Activated CD4-positive, alpha-beta memory T cell treated with anti-CD3 and anti-CD28 coated beads, Interleukin-2, amount 10 ng/mL, durations not matched to agents 7 days and 5 days (primary cell): Measurements from ENCODE around the gene SUCLA2. TPM values are rescaled to one million over a fixed set of nuclear protein-coding genes. Genes with fewer than 3 reads are reported as not detected.

ENCODE experiments used
- CTCF ChIA-PET: fragments of 350-600 bp; sonication (Branson Sonifier 250); formaldehyde crosslinking; loops from one replicate; lab custom pipeline; 2021; ENCODE audit warnings: antibody characterized with exemption, inconsistent platforms; lab: Charles Lee
- POLR2A ChIA-PET: fragments of 350-600 bp; sonication (Branson Sonifier 250); formaldehyde crosslinking; loops from one replicate; lab custom pipeline; 2021; ENCODE audit warnings: antibody characterized with exemption; lab: Charles Lee
- DNase-seq: peaks from one replicate; pipeline ENCODE4 v3.0.0-alpha.2; 2020
- H3K27ac Mint-ChIP-seq: one replicate; pipeline ENCODE4 v1.8.0; 2021; ENCODE audit warnings: mild to moderate bottlenecking, mixed read lengths
- H3K27me3 Mint-ChIP-seq: one replicate; pipeline ENCODE4 v1.8.0; 2021; ENCODE audit warnings: mixed read lengths
- H3K36me3 Mint-ChIP-seq: one replicate; pipeline ENCODE4 v1.8.0; 2021; ENCODE audit warnings: low read depth, mixed read lengths
- H3K4me1 Mint-ChIP-seq: one replicate; pipeline ENCODE4 v1.8.0; 2021; ENCODE audit warnings: mixed read lengths
- H3K4me3 Mint-ChIP-seq: one replicate; pipeline ENCODE4 v1.8.0; 2021; ENCODE audit warnings: mild to moderate bottlenecking, mixed read lengths
- H3K9me3 Mint-ChIP-seq: one replicate; pipeline ENCODE4 v1.8.0; 2021; ENCODE audit warnings: mixed read lengths
- total RNA-seq, 2 experiments: library from RNA; stranded (reverse); gene quantifications; one replicate each; pipeline ENCODE4 v1.2.3, GENCODE V29; 2021

Gene SUCLA2
- 10 to 100 TPM; 26.7 to 29.1 TPM for total RNA-seq

- Mint-ChIP-seq H3K9me3 (no peaks in the 10 kb centered on the region), H3K4me1 (peaks cover 33% of the 10 kb centered on the region), H3K27ac (peak within 1 kb of the TSS; percentile 90), H3K36me3 (peaks cover 14% of the 10 kb centered on the region), H3K4me3 (peak within 1 kb of the TSS; percentile 91), H3K27me3 (no peaks in the 10 kb centered on the region)
- ChIA-PET CTCF (interaction anchor here (0.6 to 1.0 kb wide), 2 partner anchors 94 to 1765 kb away, joined by 3 to 4 read pairs; partner anchors contain the start of gene MED4), POLR2A (interaction anchor here (0.9 to 1.9 kb wide), 4 partner anchors 11 to 93 kb away, joined by 3 to 19 read pairs (median 6); partner anchors contain the start of genes MED4 and NUDT15)
- peak; percentile 92 for DNase-seq
Measured at GRCh38 chr13:48001114-48001881, at the start of gene SUCLA2. Gene SUCLA2 (minus strand): TSS chr13:48001273. CDS start chr13:48001269, 4 bp downstream.

DNA sequence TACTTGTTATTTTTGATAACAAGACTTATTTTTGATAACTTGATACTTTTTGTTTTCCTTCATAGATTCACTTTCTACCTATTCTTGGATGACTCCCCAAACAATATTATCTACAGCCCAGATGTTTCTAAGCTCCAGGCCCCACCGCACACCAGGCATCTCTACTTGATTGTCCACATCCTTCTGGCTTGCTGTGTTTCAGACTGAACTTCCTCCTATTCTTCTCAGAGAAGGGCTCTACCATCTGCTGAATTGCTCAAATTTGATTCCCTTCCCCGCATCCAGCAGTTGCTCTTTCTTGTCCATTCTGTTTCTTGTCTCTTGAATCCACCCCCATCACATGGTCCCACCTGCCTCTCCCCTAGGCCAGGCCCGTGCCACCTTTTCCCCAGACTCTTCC is 49.5 kb upstream of the SUCLA2 start:
- CTCF ChIA-PET: interaction anchor here (2.3 kb wide), 1 partner anchor 13 kb away, joined by 7 read pairs; the partner anchor contains the start of gene NUDT15
- H3K36me3 Mint-ChIP-seq: peaks cover 56% of the 10 kb centered on the region

DNA sequence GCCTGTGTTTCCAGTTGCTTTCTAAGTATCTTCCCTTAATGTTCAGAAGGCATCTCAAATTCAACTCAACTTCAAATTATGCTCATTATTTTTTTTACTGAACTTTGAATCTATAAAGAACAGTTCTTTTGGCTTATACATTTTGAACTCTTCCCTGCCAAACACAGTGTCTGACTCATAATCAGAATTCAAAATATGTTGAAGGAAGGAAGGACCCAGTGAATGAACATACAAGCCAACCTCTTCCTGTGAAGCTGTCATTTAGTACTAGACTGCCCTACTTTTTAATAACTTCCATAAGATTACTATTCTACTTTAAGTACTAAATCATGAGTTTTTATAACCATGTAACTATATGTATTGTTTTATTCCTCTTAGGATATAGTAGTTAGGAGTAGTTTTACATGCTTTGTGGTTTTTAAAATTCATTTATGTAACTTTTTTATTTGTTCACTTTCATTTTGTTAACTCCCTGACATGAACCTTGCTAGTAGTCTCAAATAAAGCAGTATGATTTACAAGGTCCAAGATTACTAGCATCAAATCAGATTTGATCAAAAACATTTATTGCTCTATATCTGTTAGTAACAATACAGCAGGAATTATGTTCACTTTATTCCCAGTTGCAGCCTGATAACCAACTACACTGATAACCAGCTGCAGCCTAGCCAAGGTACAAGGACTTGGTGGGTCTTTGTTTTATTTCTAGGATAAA is 42.9 kb upstream of the SUCLA2 start:
- Mint-ChIP-seq H3K4me3 (peak overlapping the region; percentile 53), H3K27me3 (no peaks in the 10 kb centered on the region), H3K27ac (peak overlapping the region; percentile 87), H3K36me3 (peaks cover 45% of the 10 kb centered on the region), H3K9me3 (no peaks in the 10 kb centered on the region), H3K4me1 (peaks cover 49% of the 10 kb centered on the region)
- ChIA-PET POLR2A (interaction anchor here (1.0 to 1.3 kb wide), 4 partner anchors 13 to 259 kb away, joined by 3 to 4 read pairs (median 3); partner anchors contain the start of gene ITM2B), CTCF (interaction anchor here (1.5 kb wide), 1 partner anchor 51 kb away, joined by 6 read pairs; the partner anchor contains the start of gene MED4)
- DNase-seq: no peak

More for the DNA sequence above, 49.5 kb upstream of the SUCLA2 start:
- no peak overlapping the region for H3K27ac Mint-ChIP-seq
- no peaks in the 10 kb centered on the region for H3K27me3 Mint-ChIP-seq
- H3K9me3 Mint-ChIP-seq: no peaks in the 10 kb centered on the region
- no peak for DNase-seq
- H3K4me3 Mint-ChIP-seq: no peak overlapping the region
- H3K4me1 Mint-ChIP-seq: peaks cover 5% of the 10 kb centered on the region
- POLR2A ChIA-PET: interaction anchor here (1.2 to 1.7 kb wide), 2 partner anchors 13 to 44 kb away, joined by 4 to 5 read pairs; partner anchors contain the start of genes MED4 and NUDT15

DNA sequence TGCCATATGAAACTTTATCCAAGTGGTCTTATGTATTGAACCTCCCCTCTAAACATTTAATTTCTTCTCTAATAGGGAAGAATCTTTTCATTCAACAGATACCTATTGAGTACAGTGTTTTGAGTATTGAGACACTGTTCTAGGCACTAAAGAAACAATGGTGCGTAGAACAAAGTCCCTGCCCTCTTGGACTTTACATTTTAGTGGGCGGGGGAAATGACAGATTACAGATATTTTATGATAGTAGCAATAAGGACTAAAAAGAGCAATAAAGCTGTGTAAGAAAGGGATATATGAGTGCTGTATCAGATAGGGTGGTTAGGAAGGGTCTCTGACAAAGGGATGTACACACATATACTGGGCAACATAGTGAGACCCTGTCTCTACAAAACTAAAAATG is 41.8 kb upstream of the SUCLA2 start:
- Mint-ChIP-seq H3K27ac (peak overlapping the region; percentile 87), H3K9me3 (no peaks in the 10 kb centered on the region), H3K36me3 (peaks cover 41% of the 10 kb centered on the region), H3K27me3 (no peaks in the 10 kb centered on the region), H3K4me3 (no peak overlapping the region), H3K4me1 (peaks cover 58% of the 10 kb centered on the region)
- ChIA-PET CTCF (interaction anchor here (1.5 kb wide), 1 partner anchor 52 kb away, joined by 6 read pairs; the partner anchor contains the start of gene MED4), POLR2A (interaction anchor here (0.8 to 1.3 kb wide), 3 partner anchors 12 to 260 kb away, joined by 3 to 5 read pairs (median 4); no protein-coding TSS in a partner anchor)
- DNase-seq: no peak

DNA sequence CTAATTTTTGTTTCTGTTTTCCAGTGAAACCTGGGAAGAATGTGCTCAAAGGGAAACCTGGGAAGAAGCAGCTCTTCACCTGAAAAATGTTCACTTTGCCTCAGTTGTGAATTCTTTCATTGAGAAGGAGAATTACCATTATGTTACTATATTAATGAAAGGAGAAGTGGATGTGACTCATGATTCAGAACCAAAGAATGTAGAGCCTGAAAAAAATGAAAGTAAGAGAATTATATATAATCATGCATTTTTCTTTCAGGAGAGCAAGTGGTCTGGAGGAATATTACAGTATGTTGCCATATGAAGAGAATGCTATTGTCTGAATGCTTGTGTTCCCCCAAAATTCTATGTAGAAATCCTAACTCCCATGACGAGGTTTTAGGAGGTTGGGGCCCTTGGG is 39.8 kb upstream of the SUCLA2 start:
- ChIA-PET POLR2A (interaction anchor here (1.7 to 2.1 kb wide), 2 partner anchors 26 to 54 kb away, joined by 3 to 8 read pairs; partner anchors contain the start of gene MED4), CTCF (interaction anchor here (2.1 kb wide), 1 partner anchor 54 kb away, joined by 5 read pairs; the partner anchor contains the start of gene MED4)
- DNase-seq: no peak
- Mint-ChIP-seq H3K36me3 (peaks cover 40% of the 10 kb centered on the region), H3K4me1 (peaks cover 70% of the 10 kb centered on the region), H3K27ac (no peak overlapping the region), H3K9me3 (no peaks in the 10 kb centered on the region), H3K4me3 (no peak overlapping the region), H3K27me3 (no peaks in the 10 kb centered on the region)

DNA sequence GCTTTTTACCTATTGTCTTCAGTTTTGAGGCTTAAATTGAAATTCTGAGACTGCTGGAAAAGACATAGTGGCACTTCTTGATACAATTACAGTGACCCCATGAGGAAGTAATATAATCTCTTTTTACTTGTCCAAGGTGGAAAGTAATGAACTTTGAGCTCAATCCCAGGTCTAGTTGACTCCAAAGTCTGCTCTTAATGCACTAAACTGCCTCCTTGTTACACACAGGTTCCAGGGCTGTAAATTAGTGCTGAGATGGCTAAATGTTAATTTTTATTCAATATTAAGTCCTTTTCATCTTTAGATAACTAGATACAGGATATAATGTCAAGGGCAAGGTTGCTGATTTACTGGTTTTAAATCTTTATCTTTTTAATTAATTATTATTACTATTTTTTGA is 39.0 kb upstream of the SUCLA2 start:
- H3K27me3 Mint-ChIP-seq: no peaks in the 10 kb centered on the region
- peaks cover 39% of the 10 kb centered on the region for H3K36me3 Mint-ChIP-seq
- DNase-seq: no peak
- H3K4me3 Mint-ChIP-seq: no peak overlapping the region
- peaks cover under 1% of the 10 kb centered on the region for H3K9me3 Mint-ChIP-seq
- ChIA-PET POLR2A (interaction anchor here (1.7 to 2.1 kb wide), 2 partner anchors 26 to 55 kb away, joined by 3 to 8 read pairs; partner anchors contain the start of gene MED4), CTCF (interaction anchor here (1.1 to 2.1 kb wide), 2 partner anchors 8 to 55 kb away, joined by 4 to 5 read pairs; partner anchors contain the start of gene MED4)
- H3K4me1 Mint-ChIP-seq: peaks cover 69% of the 10 kb centered on the region
- H3K27ac Mint-ChIP-seq: peak overlapping the region; percentile 63

- H3K4me3 Mint-ChIP-seq: peak overlapping the region; percentile 99
- DNase-seq: no peak
- POLR2A ChIA-PET: interaction anchor here (0.8 to 3.6 kb wide), 16 partner anchors 9 to 1406 kb away, joined by 3 to 61 read pairs (median 7); partner anchors contain the start of genes FNDC3A, ITM2B, MED4 and RB1
- no peaks in the 10 kb centered on the region for H3K27me3 Mint-ChIP-seq
- peaks cover 64% of the 10 kb centered on the region for H3K4me1 Mint-ChIP-seq
- CTCF ChIA-PET: interaction anchor here (0.6 to 2.6 kb wide), 14 partner anchors 9 to 1897 kb away, joined by 3 to 38 read pairs (median 4); partner anchors contain the start of gene MED4
- peaks cover 4% of the 10 kb centered on the region for H3K9me3 Mint-ChIP-seq
- H3K27ac Mint-ChIP-seq: peak overlapping the region; percentile 97
- H3K36me3 Mint-ChIP-seq: peaks cover 49% of the 10 kb centered on the region
Measured at GRCh38 chr13:48038761-48039160, 37.7 kb upstream of the SUCLA2 start.

DNA sequence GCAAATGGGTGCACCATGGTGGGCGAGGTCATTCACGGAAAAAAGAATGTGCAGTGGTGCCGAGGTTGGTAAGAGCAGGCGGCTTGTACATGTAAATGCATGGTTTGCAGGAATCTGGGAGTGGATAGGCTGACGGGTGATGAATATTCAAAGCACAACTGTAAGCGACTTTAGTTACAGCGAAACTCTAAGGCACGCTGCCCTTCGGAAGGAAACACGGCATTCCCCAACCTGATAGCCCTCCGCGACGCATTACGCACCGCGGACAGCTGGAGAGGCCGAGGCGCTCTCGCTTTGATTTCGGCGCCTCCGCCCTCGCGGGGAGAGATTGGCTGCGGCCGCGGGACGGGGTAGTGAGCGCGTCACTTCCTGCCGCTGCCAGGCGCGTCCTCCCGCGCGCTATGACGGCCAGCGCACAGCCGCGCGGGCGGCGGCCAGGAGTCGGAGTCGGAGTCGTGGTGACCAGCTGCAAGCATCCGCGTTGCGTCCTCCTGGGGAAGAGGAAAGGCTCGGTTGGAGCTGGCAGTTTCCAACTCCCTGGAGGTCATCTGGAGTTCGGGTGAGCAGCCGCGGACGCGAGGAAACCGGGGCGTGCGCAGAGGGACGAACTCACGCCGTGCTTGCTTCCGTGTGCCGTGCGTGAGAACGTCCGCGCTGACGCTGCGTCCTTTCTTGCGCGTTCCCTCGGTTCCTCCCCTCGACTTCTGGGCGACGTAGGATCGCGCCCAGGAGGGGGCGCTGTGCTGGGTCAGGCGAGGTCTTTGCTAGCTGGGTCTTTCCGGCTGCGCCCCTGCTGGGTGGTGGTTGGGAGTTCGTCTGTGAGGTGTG is 36.5 kb upstream of the SUCLA2 start, which contains the start of gene NUDT15:
TSS of gene NUDT15 (plus strand) at position 381 of the 828 bp plus-strand sequence. CDS start at position 402, 21 bp downstream.
- peaks cover 10% of the 10 kb centered on the region for H3K9me3 Mint-ChIP-seq
- ChIA-PET POLR2A (interaction anchor here (0.8 to 3.6 kb wide), 35 partner anchors 10 to 1407 kb away, joined by 3 to 61 read pairs (median 4); partner anchors contain the start of genes CYSLTR2, FNDC3A, ITM2B and LPAR6), CTCF (interaction anchor here (0.6 to 2.6 kb wide), 33 partner anchors 9 to 1108 kb away, joined by 3 to 38 read pairs (median 3); partner anchors contain the start of gene MED4)
- peak within 1 kb of the TSS; percentile 97 for H3K27ac Mint-ChIP-seq
- peak; percentile 97 for DNase-seq
- peak within 1 kb of the TSS; percentile 99 for H3K4me3 Mint-ChIP-seq
- peaks cover 49% of the 10 kb centered on the region for H3K36me3 Mint-ChIP-seq
- no peaks in the 10 kb centered on the region for H3K27me3 Mint-ChIP-seq
- H3K4me1 Mint-ChIP-seq: peaks cover 54% of the 10 kb centered on the region

GRCh38 chr13:48029859-48030258 is 28.8 kb upstream of the SUCLA2 start:
- H3K27ac Mint-ChIP-seq: no peak overlapping the region
- DNase-seq: no peak
- H3K9me3 Mint-ChIP-seq: peaks cover 23% of the 10 kb centered on the region
- H3K4me3 Mint-ChIP-seq: no peak overlapping the region
- H3K4me1 Mint-ChIP-seq: peaks cover 6% of the 10 kb centered on the region
- H3K36me3 Mint-ChIP-seq: peaks cover 48% of the 10 kb centered on the region
- no peaks in the 10 kb centered on the region for H3K27me3 Mint-ChIP-seq
- ChIA-PET CTCF (no interaction called here), POLR2A (interaction anchor here (0.5 kb wide), 1 partner anchor 38 kb away, joined by 3 read pairs; no protein-coding TSS in a partner anchor)

- POLR2A ChIA-PET: no interaction called here
- H3K4me1 Mint-ChIP-seq: no peaks in the 10 kb centered on the region
- CTCF ChIA-PET: interaction anchor here (1.3 kb wide), 1 partner anchor 10 kb away, joined by 3 read pairs; no protein-coding TSS in a partner anchor
- H3K36me3 Mint-ChIP-seq: peaks cover 40% of the 10 kb centered on the region
- H3K4me3 Mint-ChIP-seq: no peak overlapping the region
- no peak overlapping the region for H3K27ac Mint-ChIP-seq
- peaks cover 19% of the 10 kb centered on the region for H3K9me3 Mint-ChIP-seq
- DNase-seq: no peak
- H3K27me3 Mint-ChIP-seq: no peaks in the 10 kb centered on the region
Measured at GRCh38 chr13:48028066-48028465, 27.0 kb upstream of the SUCLA2 start.

GRCh38 chr13:48019796-48020195 is 18.7 kb upstream of the SUCLA2 start:
- no peak overlapping the region for H3K4me3 Mint-ChIP-seq
- H3K27me3 Mint-ChIP-seq: no peaks in the 10 kb centered on the region
- H3K9me3 Mint-ChIP-seq: no peaks in the 10 kb centered on the region
- CTCF ChIA-PET: no interaction called here
- H3K27ac Mint-ChIP-seq: no peak overlapping the region
- H3K36me3 Mint-ChIP-seq: peaks cover 11% of the 10 kb centered on the region
- DNase-seq: no peak
- POLR2A ChIA-PET: no interaction called here
- no peaks in the 10 kb centered on the region for H3K4me1 Mint-ChIP-seq
